Measurements from ENCODE around the gene ZEB2. TPM values are rescaled to one million over a fixed set of nuclear protein-coding genes. Genes with fewer than 3 reads are reported as not detected.

ZEB2 gene
- total and polyA plus RNA-seq, 12 donors = 29.0 to 226 (median 142) TPM

DNA sequence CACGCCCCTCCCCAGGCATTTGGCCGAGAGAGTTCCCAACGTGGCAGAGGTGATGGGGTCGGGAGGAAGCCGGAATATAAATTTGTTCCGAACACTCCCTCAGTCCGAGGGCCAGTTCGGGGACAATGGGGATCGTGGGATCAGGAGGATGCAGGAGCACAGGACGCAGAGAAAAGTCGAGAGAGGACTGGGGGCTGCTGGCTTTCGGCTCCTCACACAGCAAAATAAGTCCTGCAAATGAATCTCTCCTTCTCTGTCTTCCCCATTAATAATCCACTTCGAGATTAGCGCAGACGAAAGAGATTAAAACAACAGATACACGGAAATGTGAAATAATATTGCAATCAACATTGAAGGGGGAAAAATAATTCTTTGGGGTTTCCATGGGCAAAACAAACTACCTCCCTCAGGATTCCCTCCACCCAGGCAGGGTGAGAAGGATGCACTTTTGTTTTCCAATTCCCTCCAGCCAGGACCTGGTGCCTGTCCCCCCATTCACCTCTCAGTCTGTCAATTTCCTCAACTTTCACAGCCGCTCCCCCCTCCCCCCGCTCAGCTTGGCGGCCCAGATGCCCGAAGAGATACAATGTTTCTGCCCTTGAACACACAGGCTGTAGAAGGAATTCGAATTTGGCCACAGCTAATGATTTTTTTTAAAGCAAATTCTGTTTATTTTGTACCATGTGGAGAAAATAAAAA, 3.1 kb upstream of the ZEB2 start:
- Histone ChIP-seq H3K4me1 (replicated peaks in 1 of 2) (peaks cover 0 to 13% of the 10 kb centered on the region in 2 donors), H3K36me3 (replicated peaks in 1 of 2) (no peaks in the 10 kb centered on the region), H3K9me3 (replicated peaks in 1 of 3) (no peaks in the 10 kb centered on the region), H3K27me3 (no peaks in the 10 kb centered on the region), H3K27ac (peak overlapping the region; percentile 42 to 100 (median 86)), H3K4me3 (peak overlapping the region in 2 of 4 donors; percentile 53 to 58)
- intact Hi-C loops (cut with DNase I) = no loop called here
- 23 to 36% (median 28%) methylated on average over 21 of the region's 21 CpGs for WGBS, 4 donors
- DNase-seq = peak in 5 of 7 donors; percentile 48 to 68 (median 54)
- no peak for TF ChIP-seq POLR2A (IDR thresholded peaks at IDR 0.05)
- TF ChIP-seq, protein P1, sequence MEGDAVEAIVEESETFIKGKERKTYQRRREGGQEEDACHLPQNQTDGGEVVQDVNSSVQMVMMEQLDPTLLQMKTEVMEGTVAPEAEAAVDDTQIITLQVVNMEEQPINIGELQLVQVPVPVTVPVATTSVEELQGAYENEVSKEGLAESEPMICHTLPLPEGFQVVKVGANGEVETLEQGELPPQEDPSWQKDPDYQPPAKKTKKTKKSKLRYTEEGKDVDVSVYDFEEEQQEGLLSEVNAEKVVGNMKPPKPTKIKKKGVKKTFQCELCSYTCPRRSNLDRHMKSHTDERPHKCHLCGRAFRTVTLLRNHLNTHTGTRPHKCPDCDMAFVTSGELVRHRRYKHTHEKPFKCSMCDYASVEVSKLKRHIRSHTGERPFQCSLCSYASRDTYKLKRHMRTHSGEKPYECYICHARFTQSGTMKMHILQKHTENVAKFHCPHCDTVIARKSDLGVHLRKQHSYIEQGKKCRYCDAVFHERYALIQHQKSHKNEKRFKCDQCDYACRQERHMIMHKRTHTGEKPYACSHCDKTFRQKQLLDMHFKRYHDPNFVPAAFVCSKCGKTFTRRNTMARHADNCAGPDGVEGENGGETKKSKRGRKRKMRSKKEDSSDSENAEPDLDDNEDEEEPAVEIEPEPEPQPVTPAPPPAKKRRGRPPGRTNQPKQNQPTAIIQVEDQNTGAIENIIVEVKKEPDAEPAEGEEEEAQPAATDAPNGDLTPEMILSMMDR (IDR thresholded peaks at IDR 0.05) = no peak

DNA sequence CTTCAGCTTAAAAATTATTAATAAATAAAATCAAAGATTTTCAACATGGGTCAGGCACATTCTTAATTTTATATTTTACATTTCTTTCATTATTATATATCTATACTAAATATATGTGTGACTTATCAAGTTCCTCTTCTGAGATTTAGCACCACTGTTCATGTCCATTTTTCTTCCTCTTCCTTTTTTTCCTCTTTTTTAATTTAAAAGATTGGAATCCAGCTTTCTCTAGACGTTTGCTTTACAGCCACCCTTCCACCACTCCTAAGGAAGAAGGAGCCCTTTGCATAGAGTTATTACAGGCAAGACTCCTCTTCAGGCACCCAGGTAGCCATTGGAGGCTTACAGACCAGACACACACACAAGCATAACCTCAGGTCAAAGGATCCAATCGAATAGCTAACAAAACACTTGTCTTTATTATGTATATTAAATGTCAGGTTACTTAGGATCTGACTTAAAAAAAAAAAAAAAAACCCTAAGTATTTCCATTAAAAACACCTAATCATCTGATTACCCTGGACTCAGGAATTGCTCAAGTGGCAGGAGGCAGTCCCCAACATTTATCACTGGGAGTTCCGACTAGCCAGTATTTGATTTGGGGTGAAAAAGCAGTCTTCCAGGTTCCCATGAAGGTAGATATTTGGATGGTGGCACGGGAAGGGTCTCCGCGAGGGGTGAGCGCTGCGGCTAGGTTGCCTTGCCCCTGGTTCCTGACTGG, 2.4 kb upstream of the ZEB2 start:
- Histone ChIP-seq H3K4me1 (replicated peaks in 1 of 2) (peaks cover 0 to 13% of the 10 kb centered on the region in 2 donors), H3K27ac (peak overlapping the region in 4 of 5 donors; percentile 80 to 100 (median 88)), H3K9me3 (replicated peaks in 1 of 3) (no peaks in the 10 kb centered on the region), H3K36me3 (replicated peaks in 1 of 2) (no peaks in the 10 kb centered on the region), H3K27me3 (no peaks in the 10 kb centered on the region), H3K4me3 (peak overlapping the region in 1 of 4 donors; percentile 94)
- WGBS, 4 donors = 47 to 61% (median 55%) methylated on average over 8 of the region's 8 CpGs
- no peak for DNase-seq
- intact Hi-C loops (cut with DNase I) = no loop called here
- no peak for TF ChIP-seq POLR2A (IDR thresholded peaks at IDR 0.05)
- TF ChIP-seq, protein P1 (IDR thresholded peaks at IDR 0.05) = no peak

GRCh38 chr2:144521686-144522085, 1.8 kb upstream of the ZEB2 start:
- intact Hi-C loops (cut with DNase I) = no loop called here
- H3K4me3 ChIP-seq = peak overlapping the region in 1 of 4 donors; percentile 94
- H3K36me3 ChIP-seq (replicated peaks in 1 of 2) = no peaks in the 10 kb centered on the region
- H3K27ac ChIP-seq = peak overlapping the region; percentile 66 to 100 (median 86)
- no peaks in the 10 kb centered on the region for H3K27me3 ChIP-seq
- 21 to 27% (median 26%) methylated on average over 4 of the region's 4 CpGs for WGBS, 4 donors
- no peaks in the 10 kb centered on the region for H3K9me3 ChIP-seq (replicated peaks in 1 of 3)
- TF ChIP-seq POLR2A (IDR thresholded peaks at IDR 0.05) = no peak
- TF ChIP-seq, protein P1 (IDR thresholded peaks at IDR 0.05) = no peak
- peaks cover 0 to 13% of the 10 kb centered on the region in 2 donors for H3K4me1 ChIP-seq (replicated peaks in 1 of 2)
- no peak for DNase-seq

DNA sequence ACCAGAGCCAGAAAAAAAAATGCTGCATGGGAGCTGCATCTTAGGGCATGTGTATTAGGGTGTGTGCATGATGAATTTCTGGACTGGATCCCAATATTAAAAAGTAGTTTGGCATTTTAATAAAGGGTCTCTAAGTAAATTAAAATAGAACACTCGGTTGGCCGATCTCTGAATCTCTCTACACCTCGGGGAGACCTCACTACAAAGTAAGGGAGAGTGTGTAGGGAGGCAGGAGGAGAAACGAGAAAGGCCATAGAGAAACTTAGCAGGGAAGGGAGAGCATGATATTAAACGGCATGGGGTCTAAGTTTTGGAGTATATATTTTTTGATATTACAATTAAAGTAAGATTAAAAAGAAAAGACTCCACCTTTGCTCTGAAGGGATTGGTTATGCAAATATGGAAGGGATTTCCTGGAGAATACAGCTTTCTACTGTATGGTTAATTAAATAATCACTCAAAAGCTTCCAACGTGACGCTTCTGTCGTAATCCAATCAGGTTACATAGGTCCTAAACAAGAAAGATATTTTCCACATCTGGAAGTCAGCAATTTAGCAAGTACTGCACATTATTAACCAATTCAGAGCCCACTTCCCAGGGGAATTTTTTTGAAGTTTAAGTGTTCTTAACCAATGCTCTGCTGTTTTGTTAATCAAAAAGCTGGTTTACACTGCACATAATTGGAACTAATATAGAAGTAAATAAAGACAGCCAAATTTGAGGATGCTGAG, 1.0 kb upstream of the ZEB2 start:
- Histone ChIP-seq H3K9me3 (replicated peaks in 1 of 3) (no peaks in the 10 kb centered on the region), H3K27ac (peak overlapping the region; percentile 67 to 100 (median 86)), H3K27me3 (no peaks in the 10 kb centered on the region), H3K4me3 (peak overlapping the region in 1 of 4 donors; percentile 94), H3K4me1 (replicated peaks in 1 of 2) (peaks cover 0 to 13% of the 10 kb centered on the region in 2 donors), H3K36me3 (replicated peaks in 1 of 2) (no peaks in the 10 kb centered on the region)
- intact Hi-C loops (cut with DNase I) = no loop called here
- TF ChIP-seq POLR2A (IDR thresholded peaks at IDR 0.05) = peak in 1 of 2 donors; percentile 9
- TF ChIP-seq, protein P1 (IDR thresholded peaks at IDR 0.05) = no peak
- no peak for DNase-seq
- 31 to 44% (median 35%) methylated on average over 8 of the region's 8 CpGs for WGBS, 4 donors

Data from adrenal gland (tissue), 12 donors.